ENCODE results near the gene GLYATL1. TPM values are rescaled to one million over a fixed set of nuclear protein-coding genes. Genes with fewer than 3 reads are reported as not detected.

Gene GLYATL1
- total RNA-seq, 1 donor from 2014 or later: not detected

DNA sequence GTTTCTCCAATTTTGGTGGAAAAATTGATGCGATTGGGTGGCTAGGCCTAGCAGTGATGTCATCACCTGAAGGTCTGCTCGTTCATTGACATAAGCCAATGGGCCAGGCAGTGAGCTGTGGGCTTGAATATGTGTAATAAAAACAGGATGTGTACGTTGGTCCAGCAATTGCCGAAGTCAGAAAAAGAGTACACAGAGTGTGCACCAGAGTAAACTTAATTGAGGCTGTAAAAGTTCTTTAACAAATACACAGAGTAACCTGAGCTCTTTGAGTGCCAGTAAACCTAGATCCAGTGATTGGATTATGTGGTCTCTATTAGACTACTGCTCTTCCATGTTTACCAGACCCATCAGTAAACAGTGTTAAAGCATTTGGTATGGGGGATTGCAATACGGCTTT, 13.0 kb upstream of the GLYATL1 start:
- DNase-seq (ENCODE audit: low read depth, low spot score): no peak

DNA sequence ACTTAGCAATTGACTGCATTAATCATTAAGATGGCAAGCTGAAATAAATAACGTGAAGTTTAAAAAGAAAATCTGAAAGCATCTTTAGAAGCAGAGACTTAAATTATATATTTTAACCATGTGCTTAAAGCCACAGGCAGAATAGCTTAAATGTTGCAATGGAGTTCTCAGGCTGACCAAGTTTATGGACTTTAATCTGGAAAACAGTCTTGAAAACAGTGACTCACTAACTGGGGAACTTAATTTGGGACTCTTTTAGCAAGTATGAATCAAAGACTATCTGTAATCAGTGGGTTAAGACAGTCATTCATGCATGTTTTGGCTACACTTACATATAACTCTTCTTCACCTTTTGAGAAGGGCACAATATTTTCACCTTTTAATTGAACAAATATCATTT, 12.6 kb upstream of the GLYATL1 start:
- DNase-seq (ENCODE audit: low read depth, low spot score): no peak

DNA sequence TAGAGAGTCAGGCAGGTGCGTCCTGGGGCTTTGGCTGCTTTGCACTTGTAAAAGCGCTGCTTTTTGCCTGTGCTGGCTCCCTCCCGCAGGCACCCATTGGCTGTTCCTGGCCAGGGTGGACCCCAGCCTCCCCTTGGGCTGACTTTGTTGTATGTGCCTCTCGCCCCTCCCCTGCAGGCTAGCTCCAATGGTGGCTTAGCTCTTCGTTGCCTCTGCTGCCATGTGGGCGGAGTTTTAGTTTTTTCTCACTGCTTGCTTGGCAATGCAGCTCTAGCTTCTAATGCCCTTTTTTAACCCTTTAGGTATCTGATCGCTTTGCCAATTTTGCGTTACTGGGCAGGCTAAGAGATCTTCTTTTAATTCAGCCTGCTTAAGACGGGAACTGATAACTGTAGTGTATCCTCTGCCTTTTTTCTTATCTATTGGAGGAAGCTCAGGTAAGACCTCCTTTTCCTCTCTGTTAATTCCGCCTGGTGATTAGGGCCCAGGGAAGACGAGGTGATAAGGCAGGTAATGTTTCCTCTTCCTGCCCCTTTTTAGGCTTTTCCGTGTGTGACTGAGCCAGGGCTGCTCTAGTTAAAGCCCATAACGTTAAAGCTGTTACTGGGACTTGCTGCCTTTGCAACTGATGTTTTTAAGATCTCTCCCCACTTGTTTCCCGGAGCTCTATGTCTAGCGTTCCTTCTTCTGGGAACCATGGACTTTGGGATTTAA, 11.7 kb upstream of the GLYATL1 start:
- no peak for DNase-seq (ENCODE audit: low read depth, low spot score)

DNA sequence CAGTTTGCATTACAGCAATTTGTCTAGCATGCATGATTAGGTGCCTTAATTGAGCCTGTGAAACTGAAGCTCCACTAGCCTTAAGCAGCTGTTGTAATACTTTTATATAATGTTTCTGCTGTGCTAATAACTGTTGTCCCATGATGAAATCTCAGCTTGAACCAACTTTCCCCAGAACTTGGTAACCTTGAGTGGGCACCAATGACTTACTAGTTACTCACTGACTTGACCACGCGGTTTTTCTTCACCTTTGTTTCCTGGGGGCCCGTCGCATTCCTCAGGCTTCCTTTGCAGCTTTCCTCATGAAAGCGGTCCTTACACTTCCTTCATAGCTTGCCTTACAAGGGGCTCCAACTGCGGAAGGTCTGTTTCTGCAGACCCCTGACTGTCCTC, 11.2 kb upstream of the GLYATL1 start:
- no peak for DNase-seq (ENCODE audit: low read depth, low spot score)

DNA sequence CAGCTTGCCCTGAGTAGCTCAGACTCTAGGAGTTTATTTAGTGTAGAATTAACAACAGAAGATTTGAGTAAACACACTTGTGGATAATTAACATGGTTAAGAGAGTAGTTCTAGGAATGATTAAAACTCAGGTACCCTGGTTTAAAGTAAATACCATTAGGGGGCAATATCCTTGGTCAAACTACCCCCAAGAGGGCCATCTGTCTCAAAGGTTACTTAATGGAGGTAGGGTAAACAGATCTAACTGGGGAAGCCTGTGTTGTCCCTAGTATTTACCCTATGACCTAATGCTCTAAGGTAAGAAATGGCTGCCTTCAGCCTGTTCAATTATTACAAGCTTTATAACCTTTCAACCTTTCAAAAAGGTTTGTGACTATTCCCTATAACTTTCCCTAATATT, 10.6 kb upstream of the GLYATL1 start:
- no peak for DNase-seq (ENCODE audit: low read depth, low spot score)

DNA sequence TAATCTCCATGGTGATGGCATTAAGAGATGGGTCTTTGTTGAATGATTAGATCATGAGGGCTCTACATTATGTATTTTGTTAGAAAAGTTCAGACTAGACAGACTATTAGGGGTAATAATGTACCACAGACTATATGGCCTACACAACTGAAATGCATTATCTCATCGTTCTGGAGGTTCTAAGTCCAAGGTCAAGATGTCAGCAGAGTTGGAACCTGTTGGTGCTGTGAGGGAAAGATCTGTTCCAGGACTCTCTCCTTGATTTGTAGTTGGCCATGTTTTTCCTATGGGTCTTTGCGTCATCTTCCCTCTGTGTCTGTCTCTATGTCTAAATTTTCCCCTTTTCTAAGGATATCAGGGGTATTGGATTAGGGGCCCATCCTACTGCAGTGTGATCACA, 8.4 kb upstream of the GLYATL1 start:
- no peak for DNase-seq (ENCODE audit: low read depth, low spot score)

DNA sequence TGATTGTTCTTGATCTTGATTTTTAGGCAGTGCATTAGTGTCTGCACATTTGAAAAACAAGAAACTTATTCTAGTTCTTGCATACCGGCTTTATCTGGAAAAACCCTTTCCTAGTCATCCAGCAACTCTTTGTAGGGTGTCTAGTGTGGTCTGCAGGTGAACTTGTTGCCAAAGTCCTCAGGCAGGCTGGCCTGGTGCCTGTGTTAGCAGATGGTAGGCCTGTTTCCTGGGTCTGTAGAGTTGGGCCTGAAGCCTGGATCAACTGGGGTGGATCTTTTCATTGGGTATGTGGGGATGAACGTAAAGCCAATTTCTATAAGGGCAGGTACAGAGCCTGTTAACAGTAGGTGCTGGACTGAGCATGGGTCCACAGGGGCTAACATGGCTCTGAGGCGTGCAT, 5.6 kb upstream of the GLYATL1 start:
- DNase-seq (ENCODE audit: low read depth, low spot score): no peak

DNA sequence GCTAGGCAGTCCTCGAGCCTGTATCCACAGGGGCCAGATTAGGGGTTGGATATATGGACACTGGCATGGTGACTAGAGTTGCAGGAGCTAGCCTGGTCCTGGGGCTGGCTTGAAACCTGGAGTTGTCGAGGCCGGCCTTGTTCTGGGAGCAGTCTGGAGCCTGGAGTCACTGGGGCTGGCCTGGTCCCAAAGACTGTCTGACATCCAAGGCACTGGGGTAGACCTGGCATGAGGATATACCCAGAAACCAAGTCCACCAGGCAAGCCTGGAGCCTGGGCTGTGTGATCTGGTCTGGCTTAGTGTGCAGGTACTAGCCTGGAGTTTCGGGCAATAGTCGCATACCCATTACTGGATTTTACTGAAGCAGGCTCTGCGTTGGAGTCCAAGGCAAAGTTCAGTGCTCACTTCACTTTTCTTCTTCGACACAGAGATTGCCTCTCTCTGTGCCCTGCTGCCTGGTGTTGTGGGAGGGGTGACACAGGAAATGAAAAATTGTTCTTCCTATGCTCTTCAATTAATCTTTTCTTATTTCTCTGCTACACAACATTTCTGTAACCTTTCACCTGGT, 4.3 kb upstream of the GLYATL1 start:
- no peak for DNase-seq (ENCODE audit: low read depth, low spot score)

DNA sequence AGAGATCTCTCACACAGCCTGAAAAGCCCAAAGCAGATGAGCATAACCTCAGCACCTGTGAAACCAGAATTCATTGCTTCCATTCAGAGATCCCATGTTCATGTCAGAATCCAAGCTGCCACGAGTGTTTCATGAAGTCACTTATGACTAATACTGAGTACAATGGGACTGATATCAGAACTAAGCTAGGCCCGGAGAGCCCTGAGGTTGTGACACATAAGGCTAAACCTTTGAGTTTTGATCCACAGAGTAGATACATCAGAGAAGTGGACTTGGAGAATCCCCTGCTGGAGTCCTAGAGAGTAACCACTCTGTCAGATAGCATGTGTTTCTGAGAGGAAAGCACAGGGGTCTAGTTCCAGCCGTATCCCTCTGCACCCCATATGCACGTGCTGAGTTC, 890 bp upstream of the GLYATL1 start:
- no peak for DNase-seq (ENCODE audit: low read depth, low spot score)

DNA sequence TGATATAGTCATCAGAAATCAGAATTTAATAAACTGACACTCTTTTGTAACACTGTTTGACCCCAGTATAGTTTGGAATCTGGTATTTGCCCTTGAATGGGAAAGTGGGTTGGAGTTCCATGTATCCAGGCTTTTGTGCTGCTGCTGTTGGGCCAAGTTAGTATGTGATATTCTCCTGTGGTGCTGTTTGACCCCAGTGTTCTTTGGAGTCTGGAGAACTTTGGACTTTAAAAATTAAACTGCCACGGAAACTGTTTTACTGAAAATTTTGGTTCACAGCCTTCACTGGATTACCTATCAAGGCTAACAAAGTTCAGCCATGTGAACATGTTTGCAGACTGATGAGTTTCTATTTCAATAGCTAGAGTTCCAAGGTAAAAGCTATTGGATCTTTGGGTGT, 740 bp downstream of the GLYATL1 start:
- DNase-seq (ENCODE audit: low read depth, low spot score): no peak

DNA sequence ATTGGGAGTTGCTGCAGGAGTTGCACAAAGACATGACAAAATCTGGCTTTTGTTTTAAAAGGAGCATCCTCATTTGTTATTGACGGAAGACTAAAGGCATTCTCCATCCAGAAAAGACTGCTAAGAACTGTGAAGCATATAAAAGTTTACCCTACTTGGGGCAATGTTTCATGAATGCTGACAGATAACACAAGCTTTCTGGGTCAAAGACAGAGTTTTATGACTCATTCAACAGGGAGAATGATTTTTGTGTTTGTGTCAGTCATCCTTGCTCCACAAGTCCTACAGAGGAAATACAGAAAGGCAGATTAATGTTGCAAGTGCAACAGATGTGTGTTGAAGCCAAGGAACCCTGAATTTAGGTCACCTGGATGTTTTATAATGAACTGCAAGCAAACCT, 2.5 kb downstream of the GLYATL1 start:
- no peak for DNase-seq (ENCODE audit: low read depth, low spot score)

DNA sequence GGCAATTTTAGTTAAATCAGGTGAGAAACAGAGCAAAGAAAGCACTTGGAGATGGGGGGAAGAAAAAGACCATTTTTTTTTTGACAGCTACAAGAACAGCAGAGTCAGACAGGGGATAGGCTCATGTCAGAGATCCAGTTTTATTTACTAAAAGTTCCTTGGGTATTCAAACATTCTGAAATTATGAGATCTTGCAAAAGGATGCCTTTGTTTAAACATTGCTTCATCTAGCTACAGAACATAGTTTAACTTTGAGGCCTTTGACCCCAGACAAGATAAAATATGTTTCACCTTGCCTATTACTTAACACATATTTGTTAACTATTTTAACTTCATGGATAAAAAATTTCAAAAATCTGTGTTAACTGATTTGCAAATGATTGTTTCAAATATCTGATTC, 6.4 kb downstream of the GLYATL1 start:
- no peak for DNase-seq (ENCODE audit: low read depth, low spot score)

DNA sequence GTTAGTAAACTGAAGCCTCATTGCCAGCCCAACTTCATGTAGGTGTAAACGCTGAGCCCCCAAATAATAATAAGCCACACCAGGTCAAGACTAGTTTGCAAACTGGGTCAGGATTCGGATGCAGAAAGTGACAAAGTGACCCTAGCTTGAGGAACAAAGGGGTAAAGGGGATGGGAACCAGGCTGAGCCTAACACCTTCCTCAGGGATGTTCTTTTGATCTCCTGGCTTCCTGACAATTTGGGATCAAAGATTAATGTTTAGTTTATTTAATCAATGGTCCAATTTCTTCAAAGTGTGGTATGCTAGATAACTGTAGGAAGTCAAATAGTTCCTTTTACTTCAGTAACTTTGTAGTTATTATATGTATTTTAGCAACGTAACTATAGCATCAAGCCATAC, 9.9 kb downstream of the GLYATL1 start:
- no peak for DNase-seq (ENCODE audit: low read depth, low spot score)

DNA sequence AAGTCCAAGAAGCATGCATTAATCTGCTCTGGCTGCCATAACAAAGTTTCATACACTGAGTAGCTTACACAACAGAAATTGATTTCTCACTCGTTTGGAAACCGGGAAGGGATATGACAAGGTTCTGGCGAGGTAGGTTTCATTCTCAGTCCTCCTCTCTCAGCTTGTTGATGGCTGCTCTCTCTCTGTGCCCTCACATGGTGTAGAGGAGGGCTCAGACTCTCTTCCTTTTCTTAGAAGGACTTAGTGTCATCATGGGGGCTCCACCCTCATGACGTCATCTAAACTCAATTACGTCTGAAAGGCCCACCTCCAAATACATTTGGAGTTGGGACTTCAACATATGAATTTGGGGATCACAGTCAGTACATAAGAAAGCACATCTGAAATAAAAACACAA, 18.6 kb downstream of the GLYATL1 start:
- no peak for DNase-seq (ENCODE audit: low read depth, low spot score)

DNA sequence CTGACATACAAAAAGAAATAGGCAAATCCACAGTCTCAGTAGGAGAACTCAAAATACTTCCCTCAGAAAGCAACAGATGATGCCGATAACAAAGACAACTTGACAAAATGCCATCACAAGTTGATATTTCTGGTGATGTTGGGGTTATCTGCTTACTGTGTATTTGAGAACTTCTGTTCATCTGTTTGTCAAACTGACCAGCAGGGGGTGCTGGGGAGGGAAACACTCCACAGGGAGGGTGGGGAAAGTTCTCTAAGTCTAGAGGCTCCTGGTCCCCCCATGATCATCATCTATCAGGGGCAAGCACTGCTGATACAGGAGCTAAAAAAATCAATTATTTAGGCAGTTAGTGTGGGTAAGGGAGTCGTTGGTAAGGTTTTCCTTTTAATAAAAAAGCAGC, 19.2 kb downstream of the GLYATL1 start:
- DNase-seq (ENCODE audit: low read depth, low spot score): no peak

DNA sequence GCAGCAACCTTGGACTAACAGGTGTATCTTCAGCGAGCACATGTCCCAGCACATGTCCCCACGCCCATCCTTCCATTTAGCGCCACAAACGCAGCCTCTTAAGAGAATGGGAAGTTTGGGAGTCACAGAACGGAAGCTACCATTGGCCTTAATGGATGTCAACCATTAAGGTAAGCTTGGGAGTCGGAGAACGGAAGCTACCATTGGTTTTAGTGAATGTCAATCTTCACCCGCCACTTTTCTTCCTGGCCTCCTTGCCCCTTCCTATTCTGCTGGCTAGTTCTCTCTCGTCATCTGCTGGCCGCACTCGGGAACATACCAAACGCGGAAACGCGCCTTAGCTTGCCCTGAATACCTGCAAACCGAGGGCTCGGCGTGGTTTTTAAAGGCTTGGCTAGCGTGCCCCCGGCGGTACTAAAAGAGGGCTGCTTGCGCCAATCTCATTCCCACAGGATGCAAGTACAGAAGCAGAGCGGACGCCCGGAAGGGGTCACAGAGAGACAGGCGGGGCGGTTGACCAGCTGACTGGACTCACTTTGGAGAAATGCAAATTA, 24.3 kb downstream of the GLYATL1 start:
- DNase-seq (ENCODE audit: low read depth, low spot score): no peak

DNA sequence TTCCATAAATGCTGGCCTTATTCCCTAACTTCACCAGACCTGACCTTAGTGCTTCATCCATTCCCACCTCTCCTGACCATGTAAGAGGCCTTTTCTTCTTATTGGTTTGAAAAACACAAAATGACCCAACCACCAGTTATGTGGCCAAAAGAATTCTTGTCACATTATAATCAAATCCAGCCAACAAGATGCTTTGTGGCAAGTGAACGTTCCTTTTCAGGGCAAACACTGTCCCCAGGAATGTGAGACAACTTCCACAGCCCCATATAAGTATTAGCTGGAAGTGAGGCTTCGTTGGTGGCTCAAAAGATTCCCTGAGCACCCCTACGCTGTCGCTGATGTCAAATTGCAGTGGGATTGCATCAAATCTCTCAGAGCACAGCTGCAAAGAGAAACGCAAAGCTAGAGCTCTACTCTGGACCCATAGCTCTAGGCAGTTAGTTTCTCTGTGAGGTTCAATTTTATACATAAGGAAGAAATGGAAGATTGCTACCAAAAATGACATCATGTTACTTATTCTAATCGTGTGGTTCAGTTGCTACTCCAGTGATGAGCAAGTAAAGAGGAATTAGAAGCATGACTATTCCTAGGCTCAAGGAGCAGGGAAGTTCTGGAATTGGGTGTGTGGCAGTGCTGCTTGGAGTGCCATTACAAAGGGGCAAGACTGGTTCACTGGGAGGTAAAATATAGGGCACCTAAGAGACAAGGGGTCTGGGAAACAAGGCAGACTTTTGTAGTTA, 26.1 kb downstream of the GLYATL1 start:
- DNase-seq (ENCODE audit: low read depth, low spot score): no peak

DNA sequence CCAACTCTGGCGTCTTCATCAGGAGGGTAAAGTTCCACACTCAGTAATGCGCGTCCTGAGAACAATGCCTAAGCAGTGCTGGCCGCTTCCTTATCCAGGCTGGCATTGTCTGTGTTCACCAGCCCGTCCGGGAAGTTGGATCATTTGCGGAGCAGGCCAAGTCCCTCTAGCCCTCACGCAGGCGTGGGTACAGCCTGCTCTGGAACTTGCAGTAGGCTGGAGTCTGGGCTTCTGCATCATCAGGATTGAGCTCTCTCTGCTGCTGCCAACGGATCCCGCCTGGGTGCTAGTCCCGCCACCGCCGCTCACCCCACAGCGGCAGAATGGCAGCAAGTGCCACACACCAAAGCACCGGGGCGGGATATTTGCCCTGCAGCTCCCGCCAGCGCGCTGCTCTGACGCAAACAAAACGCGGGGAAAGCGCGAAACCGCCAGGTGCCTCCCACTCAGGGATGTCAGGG, 29.0 kb downstream of the GLYATL1 start:
- DNase-seq (ENCODE audit: low read depth, low spot score): no peak

DNA sequence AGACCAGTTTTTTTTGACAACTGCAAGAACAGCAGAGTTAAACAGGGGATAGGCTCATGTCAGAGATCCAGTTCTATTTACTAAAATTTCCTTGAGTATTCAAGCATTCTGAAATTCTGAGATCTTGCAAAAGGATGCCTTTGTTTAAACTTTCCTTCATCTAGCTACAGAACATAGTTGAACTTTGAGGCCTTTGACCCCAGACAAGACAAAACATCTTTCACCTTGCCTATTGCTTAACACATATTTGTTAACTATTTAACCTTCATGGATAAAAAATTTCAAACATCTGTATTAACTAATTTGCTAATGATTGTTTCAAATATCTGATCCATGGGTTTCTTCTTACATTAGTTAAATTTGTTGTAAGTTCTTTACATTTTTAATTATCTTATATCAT, 38.2 kb downstream of the GLYATL1 start:
- DNase-seq (ENCODE audit: low read depth, low spot score): no peak

DNA sequence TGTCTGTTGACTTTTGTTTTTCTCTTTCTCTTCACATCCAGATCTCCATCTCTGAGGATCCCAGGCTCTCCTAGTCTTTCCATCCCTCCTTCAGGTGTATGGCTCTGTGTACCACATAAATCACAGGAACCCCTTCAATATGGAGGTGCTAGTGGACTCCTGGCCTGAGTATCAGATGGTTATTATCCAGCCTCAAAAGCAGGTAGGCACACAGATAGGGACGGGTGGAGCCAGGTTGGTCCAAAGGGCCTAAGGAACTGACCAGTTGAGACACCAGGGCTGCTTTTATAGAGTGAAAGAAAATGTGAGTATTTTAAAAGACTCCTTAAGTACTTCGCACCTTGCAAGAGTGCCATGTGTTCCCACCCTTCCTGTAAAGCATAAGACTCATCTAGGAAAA, 39.9 kb downstream of the GLYATL1 start:
- no peak for DNase-seq (ENCODE audit: low read depth, low spot score)

DNA sequence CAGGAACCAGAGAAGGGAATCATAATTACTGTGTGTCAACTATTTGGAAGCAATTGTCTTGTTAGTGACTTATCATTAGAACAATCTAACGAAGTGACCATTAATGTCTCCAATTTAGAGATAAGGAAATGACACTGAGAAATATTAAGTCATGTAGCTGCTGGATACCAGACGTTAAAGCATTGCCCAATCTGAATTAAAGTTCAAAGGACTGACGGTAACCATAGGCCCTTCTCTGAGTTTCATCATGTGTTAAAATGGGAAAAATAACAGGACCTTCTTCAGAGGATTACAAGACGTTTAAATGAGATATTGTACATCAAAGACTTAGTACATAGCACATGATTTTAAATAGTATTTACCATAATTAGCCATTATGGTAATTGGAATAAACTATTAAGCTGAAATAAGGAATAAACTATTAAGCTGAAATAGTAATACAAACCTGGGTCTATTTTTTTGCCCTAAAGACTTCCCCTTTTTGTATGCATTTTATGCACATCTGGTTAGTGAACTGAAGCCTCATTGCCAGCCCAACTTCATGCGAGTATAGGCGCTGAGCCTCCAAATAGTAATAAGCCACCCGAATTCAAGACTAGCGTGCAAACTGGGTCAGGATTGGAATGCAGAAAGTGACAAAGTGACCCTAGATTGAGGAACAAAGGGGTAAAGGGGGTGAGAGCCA, 41.0 kb downstream of the GLYATL1 start:
- DNase-seq (ENCODE audit: low read depth, low spot score): no peak

DNA sequence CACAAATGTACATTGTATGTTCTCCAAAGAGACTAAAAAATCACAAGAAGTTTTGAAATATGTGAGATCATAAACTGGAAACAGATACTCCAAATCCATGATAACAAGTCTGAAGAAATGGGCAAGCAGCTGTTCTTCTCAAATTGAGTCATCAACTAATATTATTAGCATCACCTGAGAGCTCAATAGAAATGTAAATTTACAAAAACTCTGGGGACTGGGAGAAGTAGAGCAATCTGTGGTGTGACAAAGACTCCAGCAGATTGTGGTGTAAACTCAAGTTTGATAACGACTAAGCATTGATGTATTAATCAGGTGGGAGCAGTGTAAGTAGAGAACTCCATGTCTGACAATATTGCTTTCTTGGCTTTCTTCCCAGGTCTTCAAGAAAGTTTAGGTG, 53.2 kb downstream of the GLYATL1 start:
- DNase-seq (ENCODE audit: low read depth, low spot score): no peak
